GM21576 (cell line): ENCODE data around the gene EFCAB14.
"Not testable (repeated sequence)": the region's sequence is repeated elsewhere in the genome, so short reads cannot be mapped to it uniquely, and the experiment has no call there.

Experiments
- ATAC-seq: cut with Tn5 transposase; IDR thresholded peaks from one replicate; pipeline ENCODE4 v1.9.1; 2021; ENCODE audit warnings: mild to moderate bottlenecking, moderate library complexity; ENCODE audit not compliant: unreplicated experiment

EFCAB14 gene

GRCh38 chr1:46687093-46687659 is 31.7 kb downstream of the EFCAB14 start:
- ATAC-seq, result no peak

- ATAC-seq, result no peak
Measured at GRCh38 chr1:46686255-46686654, 32.7 kb downstream of the EFCAB14 start.

- ATAC-seq, result no peak
Measured at GRCh38 chr1:46684670-46685069, 34.2 kb downstream of the EFCAB14 start.

- ATAC-seq, result no peak
Measured at GRCh38 chr1:46682064-46682463, 36.9 kb downstream of the EFCAB14 start.

- ATAC-seq, result no peak
Measured at GRCh38 chr1:46681333-46682034, 37.4 kb downstream of the EFCAB14 start.

- ATAC-seq, result no peak
Measured at GRCh38 chr1:46679789-46680573, 38.9 kb downstream of the EFCAB14 start.

- no peak for ATAC-seq
Measured at GRCh38 chr1:46677339-46677738, 41.6 kb downstream of the EFCAB14 start.

- no peak for ATAC-seq
Measured at GRCh38 chr1:46676531-46676930, 42.4 kb downstream of the EFCAB14 start.

- no peak for ATAC-seq
Measured at GRCh38 chr1:46675549-46676314, 43.2 kb downstream of the EFCAB14 start.

GRCh38 chr1:46673749-46674182 is 45.1 kb downstream of the EFCAB14 start:
- ATAC-seq, result no peak

GRCh38 chr1:46672696-46673095 is 46.2 kb downstream of the EFCAB14 start:
- no peak for ATAC-seq

GRCh38 chr1:46671554-46671953 is 47.4 kb downstream of the EFCAB14 start, which contains the start of gene TEX38:
TEX38 (plus strand) TSS chr1:46671854; CDS start chr1:46671935, 81 bp downstream.
- no peak for ATAC-seq

GRCh38 chr1:46670134-46670533 is 48.8 kb downstream of the EFCAB14 start:
- ATAC-seq, result no peak

GRCh38 chr1:46667782-46668760 is 50.8 kb downstream of the EFCAB14 start, which contains the start of gene ATPAF1:
ATPAF1 (minus strand) TSS chr1:46668364; CDS start chr1:46668322, 42 bp downstream.
- ATAC-seq, result peak; percentile 76

GRCh38 chr1:46665983-46666382 is 52.9 kb downstream of the EFCAB14 start:
- ATAC-seq, result no peak

GRCh38 chr1:46662919-46663318 is 56.0 kb downstream of the EFCAB14 start:
- not testable (repeated sequence) for ATAC-seq

GRCh38 chr1:46660116-46660515 is 58.8 kb downstream of the EFCAB14 start:
- peak; percentile 81 for ATAC-seq

- no peak for ATAC-seq
Measured at GRCh38 chr1:46659307-46659870, 59.5 kb downstream of the EFCAB14 start.

GRCh38 chr1:46657775-46658174 is 61.1 kb downstream of the EFCAB14 start:
- ATAC-seq, result no peak
